DMS79 treated with DMSO at 0.1 percent for 48 hours (cell line): ENCODE data around the gene PEX11G.
"Not testable (repeated sequence)": the region's sequence is repeated elsewhere in the genome, so short reads cannot be mapped to it uniquely, and the experiment has no call there.

Source experiments
- DNase-seq: peaks from one replicate; lab custom pipeline; 2025; lab: John Stamatoyannopoulos, UW

PEX11G gene

GRCh38 chr19:7433456-7433855, 55.4 kb downstream of the PEX11G start:
- DNase-seq, result not testable (repeated sequence)

- no peak for DNase-seq
Measured at GRCh38 chr19:7429638-7430282, 59.1 kb downstream of the PEX11G start.

- no peak for DNase-seq
Measured at GRCh38 chr19:7428651-7429113, 60.2 kb downstream of the PEX11G start.

- DNase-seq, result no peak
Measured at GRCh38 chr19:7427944-7428343, 60.9 kb downstream of the PEX11G start.

GRCh38 chr19:7426986-7427385, 61.8 kb downstream of the PEX11G start:
- no peak for DNase-seq
